Upper lobe of left lung (tissue), 6 donors: ENCODE results near the gene SFXN4. TPM values are rescaled to one million over a fixed set of nuclear protein-coding genes. Genes with fewer than 3 reads are reported as not detected.

Experiments
- ATAC-seq, 2 donors: fragments of 200-7000 bp; cut with Tn5 transposase; one replicate each; pipeline ENCODE4 v1.9.1; 2022; ENCODE audit warnings: mild to moderate bottlenecking in 2 of 2, moderate library complexity in 2 of 2; ENCODE audit not compliant: low FRiP score in 2 of 2
- DNase-seq, 2 donors: peaks; one replicate each; pipeline ENCODE4 v3.0.0-alpha.2; 2019 to 2020
- H3K27ac ChIP-seq, 4 donors: fragments of 200-600 bp; sonication (generic); one replicate each; pipeline ENCODE4 v1.5.1; 2016 to 2019
- H3K27me3 ChIP-seq, 4 donors: fragments of 200-600 bp; sonication (generic); one replicate each; pipeline ENCODE4 v1.5.1; 2017 to 2019
- H3K36me3 ChIP-seq, 4 donors: fragments of 200-600 bp; sonication (generic); one replicate each; pipeline ENCODE4 v1.5.1; 2016 to 2019
- H3K4me1 ChIP-seq, 4 donors: fragments of 200-600 bp; sonication (generic); one replicate each; pipeline ENCODE4 v1.5.1; 2018 to 2019
- H3K4me3 ChIP-seq, 4 donors: fragments of 200-600 bp; sonication (generic); one replicate each; pipeline ENCODE4 v1.5.1; 2017 to 2019; ENCODE audit warnings: mild to moderate bottlenecking in 2 of 4, moderate library complexity in 1 of 4
- H3K9me3 ChIP-seq, 4 donors: fragments of 200-600 bp; sonication (generic); one replicate each; pipeline ENCODE4 v1.5.1; 2018 to 2019
- EP300 ChIP-seq, 4 donors: sonication (generic); formaldehyde crosslinking; IDR thresholded peaks; one replicate each; pipeline ENCODE4 v1.5.1; 2017; ENCODE audit warnings: antibody characterized with exemption in 4 of 4, control low read depth in 2 of 4
- POLR2A ChIP-seq, 4 donors: fragments of 450-650 bp; IDR thresholded peaks; one replicate each; pipeline ENCODE4 v1.5.1; 2016 to 2017; ENCODE audit warnings: antibody characterized with exemption in 4 of 4, mild to moderate bottlenecking in 2 of 4
- POLR2AphosphoS5 ChIP-seq, 2 donors: sonication (generic); formaldehyde crosslinking; IDR thresholded peaks; one replicate each; pipeline ENCODE4 v1.5.1; 2017; ENCODE audit warnings: antibody characterized with exemption in 2 of 2
- WGBS, 2 donors: methylation state at CpG; one replicate each; pipeline ENCODE4 v1.1.5; 2017 to 2018; 5-methylcytosine and 5-hydroxymethylcytosine counted together
- total RNA-seq, 6 donors: library from RNA; depleted of rRNA in 4 of 6; stranded (reverse); fragments of >200 nt in 4 of 6; gene quantifications; one replicate each; pipeline versions ENCODE4 v1.1.0 to v1.2.1, GENCODE V29; 2016 to 2021
- TF ChIP-seq, protein P1 (sequence below), 6 experiments: fragments of 450-650 bp in 4 of 6; fragments of 200-600 bp in 2 of 6; sonication (generic) in 2 of 6; IDR thresholded peaks; one replicate each; pipeline ENCODE4 v1.5.1; 2016 to 2019; ENCODE audit warnings: antibody characterized with exemption in 6 of 6
- donor health status: DM: no; HTN: no; CAD: no; lungs with moderate emphysema.
- donor health status: DM: no; HTN: yes; CAD: no; lungs with severe emphysema.

The SFXN4 gene
- total RNA-seq, 6 donors from 2014 or later: 4.4 to 47.1 (median 19.0) TPM

DNA sequence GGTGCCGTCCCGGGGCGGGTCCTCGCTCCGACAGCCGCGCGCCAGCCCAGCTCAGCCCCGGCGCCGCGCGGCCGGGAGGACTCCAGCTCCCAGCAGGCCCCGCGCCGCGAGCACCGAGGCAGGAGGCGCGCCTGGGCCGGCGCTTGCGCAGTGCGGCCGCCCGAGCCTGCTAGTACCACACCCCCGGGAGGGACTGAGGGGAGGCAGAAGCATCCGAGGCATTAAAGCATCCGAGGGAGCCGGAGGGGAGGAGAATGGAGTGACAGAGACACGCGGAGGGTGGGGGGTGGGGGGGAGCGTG is 41.8 kb upstream of the SFXN4 start, which contains the start of gene GRK5:
GRK5 (plus strand) TSS at position 206 of the 301 bp plus-strand sequence. CDS start 347 bp downstream, outside the sequence.
- WGBS, 2 donors: 0% methylated on average over 4 to 7 of the region's 34 CpGs
- H3K9me3 ChIP-seq: no peaks in the 10 kb centered on the region
- ATAC-seq: peak; percentile 95 to 97
- peaks cover 26 to 47% (median 36%) of the 10 kb centered on the region in 4 donors for H3K4me1 ChIP-seq
- DNase-seq: peak; percentile 98 to 99
- peak within 1 kb of the TSS; percentile 95 to 99 (median 96) for H3K27ac ChIP-seq
- H3K27me3 ChIP-seq: no peaks in the 10 kb centered on the region
- no peaks in the 10 kb centered on the region for H3K36me3 ChIP-seq
- TF ChIP-seq, protein P1, sequence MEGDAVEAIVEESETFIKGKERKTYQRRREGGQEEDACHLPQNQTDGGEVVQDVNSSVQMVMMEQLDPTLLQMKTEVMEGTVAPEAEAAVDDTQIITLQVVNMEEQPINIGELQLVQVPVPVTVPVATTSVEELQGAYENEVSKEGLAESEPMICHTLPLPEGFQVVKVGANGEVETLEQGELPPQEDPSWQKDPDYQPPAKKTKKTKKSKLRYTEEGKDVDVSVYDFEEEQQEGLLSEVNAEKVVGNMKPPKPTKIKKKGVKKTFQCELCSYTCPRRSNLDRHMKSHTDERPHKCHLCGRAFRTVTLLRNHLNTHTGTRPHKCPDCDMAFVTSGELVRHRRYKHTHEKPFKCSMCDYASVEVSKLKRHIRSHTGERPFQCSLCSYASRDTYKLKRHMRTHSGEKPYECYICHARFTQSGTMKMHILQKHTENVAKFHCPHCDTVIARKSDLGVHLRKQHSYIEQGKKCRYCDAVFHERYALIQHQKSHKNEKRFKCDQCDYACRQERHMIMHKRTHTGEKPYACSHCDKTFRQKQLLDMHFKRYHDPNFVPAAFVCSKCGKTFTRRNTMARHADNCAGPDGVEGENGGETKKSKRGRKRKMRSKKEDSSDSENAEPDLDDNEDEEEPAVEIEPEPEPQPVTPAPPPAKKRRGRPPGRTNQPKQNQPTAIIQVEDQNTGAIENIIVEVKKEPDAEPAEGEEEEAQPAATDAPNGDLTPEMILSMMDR (IDR thresholded peaks at IDR 0.05): no peak
- TF ChIP-seq POLR2A (IDR thresholded peaks at IDR 0.05) (peak in 3 of 4 donors; percentile 11 to 78 (median 41)), EP300 (IDR thresholded peaks at IDR 0.05) (no peak), POLR2AphosphoS5 (IDR thresholded peaks at IDR 0.05) (peak; percentile 6 to 90)
- peak within 1 kb of the TSS; percentile 83 to 99 (median 94) for H3K4me3 ChIP-seq

- Histone ChIP-seq H3K9me3 (no peaks in the 10 kb centered on the region), H3K27ac (peak overlapping the region; percentile 95 to 99 (median 96)), H3K4me1 (peaks cover 23 to 42% (median 31%) of the 10 kb centered on the region in 4 donors), H3K27me3 (no peaks in the 10 kb centered on the region), H3K36me3 (no peaks in the 10 kb centered on the region), H3K4me3 (peak overlapping the region; percentile 50 to 98 (median 86))
- WGBS, 2 donors: 0% methylated on average over 2 to 14 of the region's 97 CpGs
- TF ChIP-seq, protein P1 (IDR thresholded peaks at IDR 0.05): peak; percentile 80 to 96 (median 94)
- TF ChIP-seq EP300 (IDR thresholded peaks at IDR 0.05): no peak
- DNase-seq (peak; percentile 64 to 95), ATAC-seq (peak; percentile 58 to 88)
These were observed 41.3 kb upstream of the SFXN4 start for GRCh38 chr10:119206603-119207365.

DNA sequence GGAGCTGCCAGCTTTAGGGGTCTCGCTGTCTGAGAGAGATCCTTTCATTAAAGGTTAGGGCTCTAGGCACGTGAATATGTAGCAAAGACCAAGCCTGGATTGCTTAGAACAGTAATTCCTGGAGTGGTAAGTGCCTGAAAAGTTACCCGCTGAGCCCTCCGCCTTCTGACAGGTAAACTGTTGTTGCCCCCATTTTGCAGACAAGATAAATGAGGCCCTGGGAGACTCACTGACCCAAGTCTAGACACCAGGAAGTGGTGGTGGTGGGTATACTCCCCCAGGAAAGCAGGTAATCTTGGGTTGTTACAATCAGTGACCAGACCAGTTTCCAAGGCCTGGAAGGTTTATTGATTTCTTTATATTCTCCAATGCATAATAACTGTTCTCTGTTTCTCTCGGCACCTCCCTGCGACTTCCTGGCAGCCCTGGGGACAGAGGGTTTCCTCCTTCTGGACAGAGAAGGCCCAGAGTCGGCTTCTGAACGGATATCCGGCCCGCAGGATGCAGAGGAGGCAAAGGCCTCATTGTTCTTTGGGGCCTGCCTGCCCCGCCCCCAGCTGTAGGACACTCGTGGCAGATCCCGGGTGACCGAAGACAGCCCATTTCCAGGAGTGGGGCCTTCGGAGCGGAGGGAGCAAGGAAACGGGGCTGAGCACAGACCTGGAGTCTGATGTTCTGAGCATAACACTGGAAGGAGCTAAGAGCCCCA is 40.5 kb upstream of the SFXN4 start:
- peak overlapping the region in 3 of 4 donors; percentile 83 to 98 (median 90) for H3K4me3 ChIP-seq
- DNase-seq (peak in 1 of 2 donors; percentile 75), ATAC-seq (peak; percentile 24 to 52)
- TF ChIP-seq, protein P1 (IDR thresholded peaks at IDR 0.05): no peak
- TF ChIP-seq EP300 (IDR thresholded peaks at IDR 0.05) (peak in 3 of 4 donors; percentile 49 to 93 (median 79)), POLR2AphosphoS5 (IDR thresholded peaks at IDR 0.05) (peak; percentile 74 to 88)
- peaks cover 17 to 36% (median 25%) of the 10 kb centered on the region in 4 donors for H3K4me1 ChIP-seq
- H3K27ac ChIP-seq: peak overlapping the region; percentile 95 to 99 (median 96)
- no peaks in the 10 kb centered on the region for H3K9me3 ChIP-seq
- H3K27me3 ChIP-seq: no peaks in the 10 kb centered on the region
- H3K36me3 ChIP-seq: no peaks in the 10 kb centered on the region
- WGBS, 2 donors: 22 to 27% methylated on average over 17 of the region's 17 CpGs

DNA sequence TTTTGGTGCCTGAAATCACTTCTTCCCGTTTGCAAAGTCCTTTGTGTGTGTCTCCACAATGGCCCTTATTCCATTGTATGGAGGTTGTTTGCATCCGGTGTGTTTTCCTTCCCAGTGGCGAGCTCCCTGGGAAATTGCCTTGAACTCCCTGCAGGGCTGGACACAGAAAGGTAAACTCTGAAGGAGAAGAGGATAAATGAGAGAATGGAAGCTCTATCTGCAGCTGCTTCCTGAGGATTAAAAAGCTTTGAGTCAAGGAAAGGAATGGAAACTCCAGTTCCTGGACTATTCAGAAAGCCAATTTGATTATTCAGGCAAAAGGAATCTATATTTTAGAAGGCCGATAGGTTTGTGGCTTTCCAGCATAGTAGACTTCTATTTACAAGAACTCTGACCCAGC is 37.5 kb upstream of the SFXN4 start:
- Histone ChIP-seq H3K27me3 (no peaks in the 10 kb centered on the region), H3K4me3 (no peak overlapping the region), H3K4me1 (peaks cover 7 to 24% (median 13%) of the 10 kb centered on the region in 4 donors), H3K9me3 (no peaks in the 10 kb centered on the region), H3K36me3 (no peaks in the 10 kb centered on the region), H3K27ac (peak overlapping the region in 2 of 4 donors; percentile 9 to 57)
- no peak for DNase-seq
- WGBS, 2 donors: 66 to 67% methylated on average over 4 of the region's 4 CpGs
- no peak for ATAC-seq
- TF ChIP-seq, protein P1 (IDR thresholded peaks at IDR 0.05): no peak
- TF ChIP-seq EP300 (IDR thresholded peaks at IDR 0.05): no peak
- no peak for TF ChIP-seq POLR2A (IDR thresholded peaks at IDR 0.05)
- no peak for TF ChIP-seq POLR2AphosphoS5 (IDR thresholded peaks at IDR 0.05)
